ENCODE measurements around the gene HYDIN.
"Not testable (repeated sequence)": the region's sequence is repeated elsewhere in the genome, so short reads cannot be mapped to it uniquely, and the experiment has no call there.

Gene HYDIN

GRCh38 chr16:71109656-71110208, 120.8 kb downstream of the HYDIN start:
- not testable (repeated sequence) for DNase-seq (ENCODE audit: low spot score); FAIRE-seq

GRCh38 chr16:71105881-71106280, 124.6 kb downstream of the HYDIN start:
- DNase-seq (ENCODE audit: low spot score); FAIRE-seq: not testable (repeated sequence)

- not testable (repeated sequence) for DNase-seq (ENCODE audit: low spot score); FAIRE-seq
Observed at GRCh38 chr16:71083573-71083972, 146.9 kb downstream of the HYDIN start.

GRCh38 chr16:71080777-71081176, 149.7 kb downstream of the HYDIN start:
- DNase-seq (ENCODE audit: low spot score); FAIRE-seq: not testable (repeated sequence)

GRCh38 chr16:71080262-71080661, 150.3 kb downstream of the HYDIN start:
- DNase-seq (ENCODE audit: low spot score); FAIRE-seq: not testable (repeated sequence)

GRCh38 chr16:71070651-71071050, 159.9 kb downstream of the HYDIN start:
- not testable (repeated sequence) for DNase-seq (ENCODE audit: low spot score); FAIRE-seq

- DNase-seq (ENCODE audit: low spot score); FAIRE-seq: not testable (repeated sequence)
Observed at GRCh38 chr16:71069842-71070241, 160.7 kb downstream of the HYDIN start.

- not testable (repeated sequence) for FAIRE-seq; DNase-seq (ENCODE audit: low spot score)
Observed at GRCh38 chr16:71053897-71054609, 176.5 kb downstream of the HYDIN start.

GRCh38 chr16:71050307-71050706, 180.2 kb downstream of the HYDIN start:
- not testable (repeated sequence) for FAIRE-seq; DNase-seq (ENCODE audit: low spot score)

GRCh38 chr16:71039368-71040111, 191.0 kb downstream of the HYDIN start:
- not testable (repeated sequence) for FAIRE-seq; DNase-seq (ENCODE audit: low spot score)

- DNase-seq (ENCODE audit: low spot score); FAIRE-seq: not testable (repeated sequence)
Observed at GRCh38 chr16:71038421-71038820, 192.1 kb downstream of the HYDIN start.

GRCh38 chr16:71037987-71038386, 192.5 kb downstream of the HYDIN start:
- not testable (repeated sequence) for FAIRE-seq; DNase-seq (ENCODE audit: low spot score)

GRCh38 chr16:71028032-71028727, 202.3 kb downstream of the HYDIN start:
- not testable (repeated sequence) for DNase-seq (ENCODE audit: low spot score); FAIRE-seq

GRCh38 chr16:71027511-71027910, 203.0 kb downstream of the HYDIN start:
- not testable (repeated sequence) for FAIRE-seq; DNase-seq (ENCODE audit: low spot score)

- not testable (repeated sequence) for FAIRE-seq; DNase-seq (ENCODE audit: low spot score)
Observed at GRCh38 chr16:71023851-71024439, 206.6 kb downstream of the HYDIN start.

GRCh38 chr16:71021961-71022537, 208.5 kb downstream of the HYDIN start:
- not testable (repeated sequence) for FAIRE-seq; DNase-seq (ENCODE audit: low spot score)

- not testable (repeated sequence) for DNase-seq (ENCODE audit: low spot score); FAIRE-seq
Observed at GRCh38 chr16:71019067-71019682, 211.3 kb downstream of the HYDIN start.

- FAIRE-seq; DNase-seq (ENCODE audit: low spot score): not testable (repeated sequence)
Observed at GRCh38 chr16:71015419-71015818, 215.1 kb downstream of the HYDIN start.

- not testable (repeated sequence) for DNase-seq (ENCODE audit: low spot score); FAIRE-seq
Observed at GRCh38 chr16:71009440-71010223, 220.9 kb downstream of the HYDIN start.
